Adrenal gland (tissue), 12 donors: ENCODE data around the gene BAG5. TPM values are rescaled to one million over a fixed set of nuclear protein-coding genes. Genes with fewer than 3 reads are reported as not detected.

Experiments used
- DNase-seq, 7 donors: peaks; one replicate each; pipeline ENCODE4 v3.0.0-alpha.2; 2019 to 2020
- H3K27ac ChIP-seq, 5 donors: fragments of 200-600 bp; sonication (generic) in 4 of 5; 1 replicate in 3 of 5; 2 replicates in 2 of 5; pipeline versions ENCODE4 v1.5.1 to v1.8.0; 2016 to 2020; ENCODE audit warnings: mild to moderate bottlenecking in 1 of 5
- H3K27me3 ChIP-seq: fragments of 200-600 bp; 2 replicates; pipeline ENCODE4 v1.8.0; 2021
- H3K36me3 ChIP-seq, 2 donors: fragments of 200-600 bp; replicated peaks in 1 of 2; 1 replicate in 1 of 2; 2 replicates in 1 of 2; pipeline versions ENCODE4 v1.5.1 to v1.8.0; 2018 to 2022
- H3K4me1 ChIP-seq, 2 donors: fragments of 200-600 bp; replicated peaks in 1 of 2; 1 replicate in 1 of 2; 2 replicates in 1 of 2; pipeline versions ENCODE4 v1.5.1 to v1.8.0; 2018 to 2021
- H3K4me3 ChIP-seq, 4 donors: fragments of 200-600 bp; sonication (generic) in 3 of 4; one replicate each; pipeline ENCODE4 v1.5.1; 2016 to 2018
- H3K9me3 ChIP-seq, 3 donors: fragments of 200-600 bp; sonication (generic) in 1 of 3; replicated peaks in 1 of 3; 1 replicate in 2 of 3; 2 replicates in 1 of 3; pipeline versions ENCODE4 v1.5.1 to v1.8.0; 2016 to 2021
- CTCF ChIP-seq, 6 experiments: fragments of 450-650 bp in 4 of 6; fragments of 200-600 bp in 2 of 6; sonication (generic) in 1 of 6; IDR thresholded peaks; 1 replicate in 5 of 6; 2 replicates in 1 of 6; pipeline versions ENCODE4 v1.5.1 to v1.8.0; 2016 to 2021; ENCODE audit warnings: antibody characterized with exemption in 6 of 6, mild to moderate bottlenecking in 2 of 6, moderate library complexity in 1 of 6
- POLR2A ChIP-seq, 2 donors: fragments of 450-650 bp; IDR thresholded peaks; one replicate each; pipeline ENCODE4 v1.6.1; 2017; ENCODE audit warnings: antibody characterized with exemption in 2 of 2, mild to moderate bottlenecking in 2 of 2, moderate library complexity in 1 of 2
- WGBS, 4 donors: extraction: QIAGEN DNeasy Blood & Tissue Kit in 2 of 4; methylation state at CpG; one replicate each; pipeline versions ENCODE4 v1.1.5 to v1.1.7; 2013 to 2017; 5-methylcytosine and 5-hydroxymethylcytosine counted together
- intact Hi-C, 2 donors: fragments of 100-400 bp; cut with DNase I; formaldehyde crosslinking; loops; one replicate each; pipeline versions ENCODE4 v1.14.1 to v1.15.0; 2022 to 2023
- polyA plus RNA-seq, 3 donors: library from polyadenylated mRNA; stranded (reverse); fragments of 200-250 nt in 2 of 3; fragments of 350-450 nt in 1 of 3; fragmentation: Illumina TruSeq in 1 of 3; extraction: RNeasy Lipid Tissue Mini Kit (QIAGEN cat#74804) in 1 of 3; gene quantifications; one replicate each; pipeline ENCODE4 v1.2.3, GENCODE V29; 2013 to 2014
- total RNA-seq, 9 donors: library from RNA; depleted of rRNA in 4 of 9; stranded (reverse); fragments of >200 nt in 4 of 9; fragments of 120-200 nt in 1 of 9; fragmentation: NEBNext Ultra II Directional in 1 of 9; extraction: Animal tissue kit (Norgen Biotek cat#: 25700) in 1 of 9; gene quantifications; one replicate each; pipeline versions ENCODE4 v1.1.0 to v1.2.4, GENCODE V29; 2013 to 2023
- donor health status: healthy with polysubstance abuse.
- donor health status: Bipolar disorder and iron deficiency.
- donor health status: DM: yes; HTN: yes; CAD: no.
- donor health status: DM: no; HTN: no; CAD: no.
- donor health status: DM: no; HTN: no; CAD: no.
- donor health status: DM: yes; HTN: yes; CAD: no.

BAG5 gene
- total and polyA plus RNA-seq, 12 donors: 5.2 to 33.5 (median 24.7) TPM

DNA sequence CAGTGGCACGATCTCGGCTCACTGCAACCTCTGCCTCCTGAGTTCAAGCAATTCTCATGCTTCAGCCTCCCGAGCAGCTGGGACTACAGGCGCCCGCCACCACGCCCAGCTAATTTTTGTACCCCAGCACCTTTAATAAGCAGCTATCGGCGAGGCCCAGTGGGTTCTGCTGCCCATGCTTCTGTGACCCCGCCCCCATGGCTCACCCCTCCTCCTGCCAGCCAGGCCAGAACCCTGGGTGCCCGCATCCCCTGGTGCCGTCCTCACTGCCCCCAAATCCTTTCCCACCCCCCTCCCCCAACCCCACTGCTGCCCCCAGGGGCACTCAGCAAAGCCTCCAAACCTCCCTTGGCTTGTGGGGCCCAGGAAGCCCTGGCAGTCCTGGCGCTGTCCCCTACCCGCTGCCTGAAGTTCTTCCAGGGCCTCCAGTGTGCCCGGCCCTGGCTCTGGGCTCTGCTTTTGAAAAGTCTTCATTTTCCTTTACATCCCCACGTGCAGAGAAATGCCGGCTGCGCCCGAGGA lies 14.5 kb downstream of the BAG5 start:
- Histone ChIP-seq H3K4me1 (peaks cover 27 to 44% of the 10 kb centered on the region in 2 donors), H3K4me3 (no peak overlapping the region), H3K27ac (no peak overlapping the region), H3K36me3 (no peaks in the 10 kb centered on the region), H3K27me3 (no peaks in the 10 kb centered on the region), H3K9me3 (no peaks in the 10 kb centered on the region)
- DNase-seq: peak in 1 of 7 donors; percentile 18
- intact Hi-C loops: loop anchor here (2.0 to 5.0 kb wide), 2 partner anchors 46 to 47 kb away; no protein-coding TSS in a partner anchor
- WGBS, 4 donors: 83 to 92% (median 87%) methylated on average over 18 of the region's 18 CpGs
- TF ChIP-seq CTCF (IDR thresholded peaks at IDR 0.05) (no peak), POLR2A (IDR thresholded peaks at IDR 0.05) (no peak)

- no peaks in the 10 kb centered on the region for H3K27me3 ChIP-seq
- intact Hi-C loops: loop anchor here (2.0 to 5.0 kb wide), 2 partner anchors 45 to 47 kb away; no protein-coding TSS in a partner anchor
- 76 to 82% (median 79%) methylated on average over 8 to 11 of the region's 11 CpGs for WGBS, 4 donors
- no peak for TF ChIP-seq POLR2A (IDR thresholded peaks at IDR 0.05)
- H3K4me1 ChIP-seq: peaks cover 27 to 45% of the 10 kb centered on the region in 2 donors
- H3K27ac ChIP-seq: no peak overlapping the region
- DNase-seq: peak in 2 of 7 donors; percentile 5 to 14
- H3K4me3 ChIP-seq: no peak overlapping the region
- no peaks in the 10 kb centered on the region for H3K9me3 ChIP-seq
- H3K36me3 ChIP-seq: no peaks in the 10 kb centered on the region
Measured at GRCh38 chr14:103547455-103547940, 15.0 kb downstream of the BAG5 start.

DNA sequence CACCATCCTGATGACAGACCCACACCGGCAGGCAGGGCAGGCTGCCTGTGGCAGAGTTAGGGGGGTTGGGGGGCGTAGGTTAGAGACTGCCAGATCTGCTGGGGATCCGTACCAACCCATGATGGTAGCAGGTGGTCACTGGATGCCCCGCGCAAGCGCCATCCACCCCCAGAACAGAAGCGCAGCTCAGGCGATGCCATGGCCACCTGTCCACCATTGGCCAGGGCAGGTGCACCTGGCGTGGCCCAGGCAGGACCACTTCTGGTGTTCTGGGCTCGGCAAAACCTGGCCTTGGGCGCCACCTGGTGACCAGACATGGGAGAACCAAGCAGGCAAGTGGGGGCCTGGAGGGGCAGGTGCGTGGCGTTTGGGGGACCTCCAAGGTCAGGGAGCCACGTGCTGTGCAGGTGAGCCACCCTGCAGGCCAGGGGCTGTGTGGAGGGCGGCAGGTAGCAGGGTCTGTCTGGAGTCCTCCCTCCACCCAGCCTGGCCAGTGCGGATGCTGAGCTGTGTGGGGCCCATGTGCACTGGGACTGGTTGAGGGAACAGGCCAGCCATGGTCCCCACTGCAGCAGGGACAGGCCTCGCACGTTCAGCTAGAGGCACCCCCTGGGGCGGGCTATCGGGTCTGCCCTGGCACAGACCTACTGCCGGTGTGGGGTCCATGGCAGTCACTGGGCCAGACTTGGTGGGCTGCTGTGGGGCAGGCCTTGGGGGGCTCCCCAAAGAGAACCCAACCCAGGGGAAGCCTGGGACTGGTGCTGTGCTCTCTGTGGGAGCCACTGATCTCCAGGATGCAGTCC lies 15.6 kb downstream of the BAG5 start:
- no peak for TF ChIP-seq POLR2A (IDR thresholded peaks at IDR 0.05)
- peak; percentile 66 to 96 (median 92) for TF ChIP-seq CTCF (IDR thresholded peaks at IDR 0.05)
- no peaks in the 10 kb centered on the region for H3K27me3 ChIP-seq
- peaks cover 21 to 44% of the 10 kb centered on the region in 2 donors for H3K4me1 ChIP-seq
- WGBS, 4 donors: 10 to 31% (median 20%) methylated on average over 8 to 21 of the region's 21 CpGs
- no peak overlapping the region for H3K27ac ChIP-seq
- peak; percentile 63 to 87 (median 73) for DNase-seq
- H3K4me3 ChIP-seq: no peak overlapping the region
- no peaks in the 10 kb centered on the region for H3K36me3 ChIP-seq
- no peaks in the 10 kb centered on the region for H3K9me3 ChIP-seq
- intact Hi-C loops: loop anchor here (2.0 to 5.0 kb wide), 2 partner anchors 45 to 46 kb away; no protein-coding TSS in a partner anchor

DNA sequence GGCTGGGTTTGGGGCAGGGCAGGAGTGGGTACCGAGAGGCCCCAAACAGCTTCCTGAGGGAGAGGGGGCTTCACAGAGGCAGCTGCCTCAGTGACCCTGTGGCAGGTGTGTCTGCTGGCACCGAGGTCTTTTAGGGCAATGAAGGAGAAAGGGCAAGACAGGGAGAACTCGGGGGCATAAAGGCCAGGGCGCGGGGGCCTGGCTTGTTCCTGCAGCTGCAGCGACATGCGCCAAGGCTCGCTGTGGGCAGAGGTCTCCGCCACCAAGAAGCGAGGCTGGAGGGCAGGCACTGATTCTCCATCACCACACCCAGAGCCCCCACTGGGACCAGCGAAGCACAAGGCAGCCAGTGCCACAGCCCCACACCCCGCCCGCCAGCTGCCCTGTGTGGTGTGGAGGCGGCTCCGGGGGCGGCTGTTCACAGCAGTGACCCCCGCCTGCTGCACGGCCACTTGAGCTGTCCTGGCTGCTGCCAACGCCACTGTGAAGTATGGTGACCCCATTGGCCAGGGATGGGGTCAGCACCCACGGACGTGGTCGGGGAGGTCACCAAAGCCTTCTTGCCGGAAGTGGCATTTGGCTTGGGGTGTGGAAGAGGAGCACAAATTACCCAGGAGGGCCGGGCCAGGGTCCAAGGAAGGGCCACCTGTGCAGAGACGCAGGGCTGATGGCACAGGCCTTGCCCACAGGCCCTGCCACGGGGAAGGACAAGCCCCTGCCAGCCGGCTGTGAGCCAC lies 16.4 kb downstream of the BAG5 start:
- 70 to 82% (median 77%) methylated on average over 8 to 27 of the region's 27 CpGs for WGBS, 4 donors
- Histone ChIP-seq H3K27me3 (no peaks in the 10 kb centered on the region), H3K36me3 (no peaks in the 10 kb centered on the region), H3K27ac (no peak overlapping the region), H3K9me3 (no peaks in the 10 kb centered on the region), H3K4me1 (peaks cover 14 to 37% of the 10 kb centered on the region in 2 donors), H3K4me3 (no peak overlapping the region)
- no peak for DNase-seq
- intact Hi-C loops: loop anchor here (2.0 to 5.0 kb wide), 2 partner anchors 44 to 45 kb away; no protein-coding TSS in a partner anchor
- no peak for TF ChIP-seq CTCF (IDR thresholded peaks at IDR 0.05)
- TF ChIP-seq POLR2A (IDR thresholded peaks at IDR 0.05): no peak
